GM18858 (cell line): ENCODE data around the gene RIF1.

Experiments
- ATAC-seq: cut with Tn5 transposase; IDR thresholded peaks from one replicate; pipeline ENCODE4 v1.9.1; 2021; ENCODE audit not compliant: unreplicated experiment

The RIF1 gene

GRCh38 chr2:151409601-151410484, at the start of gene RIF1:
Gene RIF1 (plus strand): TSS chr2:151409902. CDS start chr2:151410424, 522 bp downstream.
- peak; percentile 87 for ATAC-seq

- ATAC-seq = no peak
These were observed 47.9 kb upstream of the RIF1 start for GRCh38 chr2:151361674-151362370.

DNA sequence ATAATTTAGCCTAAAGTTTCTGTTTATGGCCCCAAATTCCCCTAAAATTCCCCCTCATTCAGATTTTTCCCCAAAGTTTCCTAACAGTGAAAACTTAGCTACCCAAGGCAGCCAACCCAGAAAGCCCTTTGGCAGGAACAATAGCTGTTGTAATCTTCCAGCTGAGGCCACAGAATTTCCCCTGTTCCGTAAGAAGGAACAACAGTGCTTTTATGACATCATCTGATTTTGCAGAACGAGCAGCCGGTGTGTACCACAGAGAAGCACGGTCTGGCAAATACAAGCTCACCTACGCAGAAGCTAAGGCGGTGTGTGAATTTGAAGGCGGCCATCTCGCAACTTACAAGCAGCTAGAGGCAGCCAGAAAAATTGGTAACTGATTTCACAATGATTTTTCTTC, 46.0 kb upstream of the RIF1 start:
- peak; percentile 82 for ATAC-seq

GRCh38 chr2:151367571-151367970, 42.1 kb upstream of the RIF1 start:
- ATAC-seq = no peak

DNA sequence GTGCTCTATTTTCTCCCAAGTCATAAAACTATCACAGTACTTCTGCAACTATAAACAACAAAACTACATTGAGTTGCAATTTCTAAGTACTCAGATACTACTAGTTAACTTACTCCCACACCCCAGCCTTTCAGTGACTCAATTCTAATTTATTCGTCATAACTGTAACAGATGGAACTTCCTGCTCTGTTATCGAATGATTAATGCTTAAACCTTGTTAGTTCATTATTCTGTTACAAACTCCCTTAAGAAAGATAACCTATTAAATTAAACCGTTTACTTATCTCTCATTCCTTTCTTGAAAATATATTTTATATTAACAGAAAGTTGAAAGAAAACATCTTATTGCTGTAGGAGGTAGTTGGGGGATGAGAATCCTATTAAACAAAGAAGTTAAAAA, 35.3 kb upstream of the RIF1 start:
- peak; percentile 99 for ATAC-seq

- no peak for ATAC-seq
These were observed 30.5 kb upstream of the RIF1 start for GRCh38 chr2:151379169-151379568.

GRCh38 chr2:151380580-151381235, 29.0 kb upstream of the RIF1 start:
- ATAC-seq = no peak

DNA sequence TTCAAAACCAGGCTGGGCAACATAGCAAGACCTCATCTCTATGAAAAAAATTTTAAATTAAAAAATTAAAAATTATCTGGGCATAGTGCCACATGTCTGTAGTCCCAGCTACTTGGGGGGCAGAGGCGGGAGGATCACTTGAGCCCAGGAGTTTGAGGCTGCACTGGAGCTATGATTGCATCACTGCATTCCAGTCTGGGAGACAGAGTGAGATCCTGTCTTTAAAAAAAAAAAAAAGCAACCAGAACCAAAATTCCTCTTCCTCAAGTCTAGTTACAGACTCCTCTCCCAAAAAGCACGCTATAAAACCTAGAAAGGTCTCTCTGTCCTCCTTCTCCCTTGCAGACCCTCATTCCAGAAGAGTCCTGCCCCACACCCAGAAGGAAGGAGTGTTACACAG, 28.4 kb upstream of the RIF1 start:
- no peak for ATAC-seq

- no peak for ATAC-seq
These were observed 21.7 kb upstream of the RIF1 start for GRCh38 chr2:151388011-151388410.

- no peak for ATAC-seq
These were observed 18.3 kb upstream of the RIF1 start for GRCh38 chr2:151391436-151391835.

GRCh38 chr2:151394509-151394908, 15.2 kb upstream of the RIF1 start:
- ATAC-seq = no peak

- no peak for ATAC-seq
These were observed 14.0 kb upstream of the RIF1 start for GRCh38 chr2:151395509-151396374.

- ATAC-seq = no peak
These were observed 9.7 kb upstream of the RIF1 start for GRCh38 chr2:151399981-151400380.

DNA sequence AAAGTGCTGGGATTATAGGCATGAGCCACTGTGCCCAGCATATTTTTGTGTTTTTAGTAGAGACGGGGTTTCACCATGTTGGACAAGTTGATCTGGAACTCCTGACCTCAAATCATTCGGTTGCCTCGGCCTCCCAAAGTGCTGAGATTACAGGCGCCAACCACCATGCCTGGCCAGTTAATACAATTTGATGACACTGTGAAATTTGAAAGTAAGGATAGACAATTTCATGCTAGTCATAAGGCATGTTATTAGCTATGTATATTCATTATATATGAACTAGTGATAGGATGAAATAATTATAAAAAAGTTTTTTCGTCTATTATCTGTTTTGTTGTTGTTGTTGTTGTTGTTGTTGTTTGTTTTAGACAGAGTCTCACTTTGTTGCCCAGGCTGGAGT, 8.6 kb upstream of the RIF1 start:
- ATAC-seq = no peak

GRCh38 chr2:151403914-151404313, 5.8 kb upstream of the RIF1 start:
- no peak for ATAC-seq

DNA sequence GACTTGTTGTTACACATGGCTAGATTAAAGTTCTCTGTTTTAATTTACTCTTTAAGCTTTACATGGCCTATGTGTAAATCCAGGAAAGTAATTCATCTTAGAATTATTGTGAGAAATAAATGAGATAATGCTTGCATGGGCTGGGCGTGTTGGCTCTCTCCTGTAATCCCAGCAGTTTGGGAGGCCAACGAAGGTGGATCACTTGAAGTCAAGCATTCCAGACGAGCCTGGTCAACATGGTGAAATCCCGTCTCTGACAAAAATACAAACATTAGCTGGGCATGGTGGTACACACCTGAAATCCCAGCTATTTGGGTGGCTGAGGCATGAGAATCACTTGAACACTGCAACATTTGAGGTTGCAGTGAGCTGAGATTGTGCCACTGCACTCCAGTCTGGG, 4.3 kb upstream of the RIF1 start:
- ATAC-seq = no peak

- ATAC-seq = no peak
These were observed 2.4 kb upstream of the RIF1 start for GRCh38 chr2:151407281-151407680.

- ATAC-seq = no peak
These were observed 708 bp upstream of the RIF1 start for GRCh38 chr2:151408788-151409600.

DNA sequence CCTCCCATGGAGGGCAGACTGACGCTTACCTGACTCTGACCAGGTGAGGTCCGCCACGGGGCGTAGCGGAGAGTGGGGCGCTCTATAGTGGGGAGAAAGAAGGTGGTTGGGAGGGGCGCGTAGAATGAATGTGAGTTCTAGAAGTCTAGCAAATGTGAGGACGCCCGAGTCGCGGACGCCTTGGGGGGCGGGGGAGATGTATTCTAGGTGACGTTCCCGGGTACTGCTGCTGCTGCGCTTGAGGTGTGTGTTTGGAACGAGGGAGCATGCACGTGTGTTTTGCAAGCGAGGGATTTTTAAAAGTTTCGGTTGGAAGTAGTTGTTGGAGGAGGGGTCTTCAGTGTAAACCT, 758 bp downstream of the RIF1 start:
- ATAC-seq = no peak

GRCh38 chr2:151417650-151418049, 7.9 kb downstream of the RIF1 start:
- ATAC-seq = no peak
